HepG2 (cell line): Measurements from ENCODE around the gene NDUFB10. TPM values are rescaled to one million over a fixed set of nuclear protein-coding genes. Genes with fewer than 3 reads are reported as not detected.

Experiments used
- ATAC-seq: fragments of 200-7000 bp; cut with Tn5 transposase; 3 replicates; pipeline ENCODE4 v1.9.1; 2020; ENCODE audit warnings: mild to moderate bottlenecking, moderate library complexity
- BruUV-seq: library from RNA; stranded (reverse); fragments of 400-500 nt; replicated peaks from 2 replicates; lab custom pipeline; 2021; lab: Mats Ljungman, UMichigan
- CTCF ChIA-PET: fragments of 300-600 bp; formaldehyde crosslinking; extraction: SDS; loops from one replicate; lab custom pipeline; 2021; ENCODE audit warnings: low total read pairs, inconsistent platforms, low intra/inter-chr PET ratio; lab: Yijun Ruan, JAX
- POLR2A ChIA-PET: fragments of 350-600 bp; sonication (Branson Sonifier 250); formaldehyde crosslinking; loops from one replicate; lab custom pipeline; 2020; ENCODE audit warnings: antibody characterized with exemption, inconsistent platforms; lab: Yijun Ruan, JAX
- DNase-seq: peaks from one replicate; pipeline ENCODE4 v3.0.0-alpha.2; 2015; ENCODE audit warnings: low spot score
- FAIRE-seq: peaks from 3 replicates; lab custom pipeline; 2011; peaks lifted over from hg19 to GRCh38; lab: Jason Lieb, UNC
- H2AFZ ChIP-seq: one replicate; pipeline ENCODE4 v1.6.1; 2011; ENCODE audit warnings: low read length, inconsistent platforms
- H3K27ac ChIP-seq: fragments of 300-600 bp; 3 replicates; pipeline ENCODE4 v1.8.0; 2011; ENCODE audit warnings: mixed run types, mild to moderate bottlenecking, mixed read lengths, low read length, inconsistent platforms; ENCODE audit not compliant: insufficient read depth; ENCODE audit errors: extremely low read length
- H3K27me3 ChIP-seq, 2 experiments: fragments of 200-600 bp in 1 of 2; 2 replicates in 1 of 2; 3 replicates in 1 of 2; pipeline versions ENCODE4 v1.6.0 to v1.8.0; 2011; ENCODE audit warnings: low read length in 2 of 2, mild to moderate bottlenecking in 2 of 2, moderate library complexity in 2 of 2, inconsistent platforms in 1 of 2; ENCODE audit not compliant: insufficient read depth in 2 of 2, control insufficient read depth in 1 of 2
- H3K36me3 ChIP-seq, 2 experiments: fragments of 200-600 bp in 1 of 2; replicated peaks in 1 of 2; 2 replicates in 1 of 2; 3 replicates in 1 of 2; pipeline versions ENCODE4 v1.5.1 to v1.8.0; 2011; ENCODE audit warnings: low read length in 2 of 2, inconsistent platforms in 1 of 2; ENCODE audit not compliant: insufficient read depth in 2 of 2, control insufficient read depth in 1 of 2
- H3K4me1 ChIP-seq: 2 replicates; pipeline ENCODE4 v1.5.1; 2012; ENCODE audit warnings: low read length, inconsistent platforms; ENCODE audit not compliant: insufficient read depth
- H3K4me2 ChIP-seq: 2 replicates; pipeline ENCODE4 v1.6.0; 2011; ENCODE audit warnings: low read depth, low read length, inconsistent platforms
- H3K4me3 ChIP-seq, 3 experiments: fragments of 200-600 bp in 1 of 3; sonication (generic), shearing (Covaris generic) in 1 of 3; replicated peaks in 1 of 3; 2 replicates each; pipeline ENCODE4 v1.5.1; 2011 to 2016; ENCODE audit warnings: low read length in 3 of 3, inconsistent platforms in 2 of 3, low read depth in 2 of 3, mild to moderate bottlenecking in 2 of 3, control low read depth in 1 of 3, mixed read lengths in 1 of 3; ENCODE audit not compliant: insufficient read depth in 1 of 3
- H3K79me2 ChIP-seq: one replicate; pipeline ENCODE4 v1.6.1; 2011; ENCODE audit warnings: low read length, inconsistent platforms; ENCODE audit not compliant: insufficient read depth
- H3K9ac ChIP-seq: 2 replicates; pipeline ENCODE4 v1.6.0; 2011; ENCODE audit warnings: mild to moderate bottlenecking, low read depth, low read length, inconsistent platforms; ENCODE audit not compliant: insufficient read depth
- H3K9me3 ChIP-seq: 2 replicates; pipeline ENCODE4 v1.5.1; 2012; ENCODE audit warnings: mild to moderate bottlenecking, low read length
- H4K20me1 ChIP-seq: 2 replicates; pipeline ENCODE4 v1.6.0; 2011; ENCODE audit warnings: inconsistent platforms, mild to moderate bottlenecking, low read length, moderate library complexity; ENCODE audit not compliant: insufficient read depth
- AKAP8 ChIP-seq: sonication (generic); formaldehyde crosslinking; IDR thresholded peaks from 2 replicates; pipeline ENCODE4 v1.5.1; 2020; ENCODE audit warnings: mild to moderate bottlenecking, missing genetic modification reagents
- DZIP1 ChIP-seq: sonication (generic); formaldehyde crosslinking; IDR thresholded peaks from 2 replicates; pipeline ENCODE4 v1.5.0; 2020; ENCODE audit warnings: mild to moderate bottlenecking, missing genetic modification reagents
- E2F1 ChIP-seq: sonication (generic); formaldehyde crosslinking; IDR thresholded peaks from 2 replicates; pipeline ENCODE4 v1.5.0; 2020; ENCODE audit warnings: missing genetic modification reagents
- EED ChIP-seq: sonication (generic); formaldehyde crosslinking; IDR thresholded peaks from 2 replicates; pipeline ENCODE4 v1.5.0; 2020; ENCODE audit warnings: mild to moderate bottlenecking, missing genetic modification reagents
- HNRNPL ChIP-seq: fragments of 200-400 bp; formaldehyde crosslinking; IDR thresholded peaks from 2 replicates; pipeline ENCODE4 v1.6.1; 2017; ENCODE audit warnings: mild to moderate bottlenecking, low read depth, low read length
- KAT2B ChIP-seq: fragments of 150-350 bp; IDR thresholded peaks from 2 replicates; pipeline ENCODE4 v1.6.1; 2014; ENCODE audit warnings: low read depth, low read length, borderline replicate concordance
- KDM2A ChIP-seq: sonication (generic); formaldehyde crosslinking; IDR thresholded peaks from 2 replicates; pipeline ENCODE4 v1.4.0; 2020; ENCODE audit warnings: low read depth, missing genetic modification reagents, borderline replicate concordance
- MED8 ChIP-seq: sonication (generic); formaldehyde crosslinking; IDR thresholded peaks from 2 replicates; pipeline ENCODE4 v1.8.1; 2023; ENCODE audit warnings: mild to moderate bottlenecking, missing genetic modification reagents; ENCODE audit not compliant: insufficient replicate concordance
- NCOA1 ChIP-seq: sonication (generic); formaldehyde crosslinking; IDR thresholded peaks from 2 replicates; pipeline ENCODE4 v1.9.0; 2021; ENCODE audit warnings: missing genetic modification reagents
- NFATC3 ChIP-seq: sonication (generic); formaldehyde crosslinking; IDR thresholded peaks from 2 replicates; pipeline ENCODE4 v1.5.1; 2020; ENCODE audit warnings: mild to moderate bottlenecking, missing genetic modification reagents
- PHF20 ChIP-seq: sonication (generic); formaldehyde crosslinking; IDR thresholded peaks from 2 replicates; pipeline ENCODE4 v1.5.0; 2020; ENCODE audit warnings: mild to moderate bottlenecking, missing genetic modification reagents
- POLR2G ChIP-seq: fragments of 200-400 bp; formaldehyde crosslinking; IDR thresholded peaks from 2 replicates; pipeline ENCODE4 v1.6.1; 2018; ENCODE audit warnings: mild to moderate bottlenecking, low read depth, low read length, moderate library complexity
- ZNF329 ChIP-seq: sonication (generic); formaldehyde crosslinking; IDR thresholded peaks from 2 replicates; pipeline ENCODE4 v1.9.0; 2021; ENCODE audit warnings: low read depth, mild to moderate bottlenecking, missing genetic modification reagents
- ZNF512B ChIP-seq: sonication (generic); formaldehyde crosslinking; IDR thresholded peaks from 2 replicates; pipeline ENCODE4 v1.5.1; 2020; ENCODE audit warnings: missing genetic modification reagents, mild to moderate bottlenecking, borderline replicate concordance
- ZNF567 ChIP-seq: sonication (generic); formaldehyde crosslinking; IDR thresholded peaks from 2 replicates; pipeline ENCODE4 v1.8.1; 2023; ENCODE audit warnings: mild to moderate bottlenecking, missing genetic modification reagents, borderline replicate concordance
- ZNF572 ChIP-seq: sonication (generic); formaldehyde crosslinking; IDR thresholded peaks from 2 replicates; pipeline ENCODE4 v1.5.1; 2020; ENCODE audit warnings: mild to moderate bottlenecking, missing genetic modification reagents
- ZNF713 ChIP-seq: sonication (generic); formaldehyde crosslinking; IDR thresholded peaks from 2 replicates; pipeline ENCODE4 v1.4.0; 2020; ENCODE audit warnings: mild to moderate bottlenecking, missing genetic modification reagents
- ZNF749 ChIP-seq: sonication (generic); formaldehyde crosslinking; IDR thresholded peaks from 2 replicates; pipeline ENCODE4 v1.8.0; 2022; ENCODE audit warnings: mild to moderate bottlenecking, missing genetic modification reagents, moderate library complexity, borderline replicate concordance
- ZNF75D ChIP-seq: sonication (generic); formaldehyde crosslinking; IDR thresholded peaks from 2 replicates; pipeline ENCODE4 v1.8.1; 2023; ENCODE audit warnings: missing genetic modification reagents, mild to moderate bottlenecking, borderline replicate concordance
- WGBS: methylation state at CpG from one replicate; pipeline ENCODE4 v1.1.6; 2017; ENCODE audit warnings: low lambda C conversion rate; 5-methylcytosine and 5-hydroxymethylcytosine counted together
- in situ Hi-C: cut with HindIII; loops from 2 replicates; pipeline ENCODE4 v1.10.0; 2017; ENCODE audit warnings: low pct_unique_long_range_greater_than_20kb; ENCODE audit not compliant: extremely low pct_ligation_motif_present
- intact Hi-C: fragments of 100-400 bp; cut with micrococcal nuclease; formaldehyde crosslinking; loops from one replicate; pipeline ENCODE4 v1.10.0; 2022; ENCODE audit not compliant: unreplicated experiment
- polyA plus RNA-seq, 8 experiments: library from polyadenylated mRNA; depleted of rRNA in 3 of 8; stranded (reverse) in 7 of 8; unstranded in 1 of 8; fragments of >200 nt; fragmentation: Illumina TruSeq in 4 of 8; extraction: Trizol in 4 of 8; gene quantifications; 2 replicates each; pipeline versions ENCODE4 v1.2.1 to v1.2.3, GENCODE V29; 2011 to 2016; ENCODE audit warnings: low read depth in 4 of 8, missing spikeins in 1 of 8, mixed read lengths in 1 of 8; ENCODE audit not compliant: insufficient read depth in 1 of 8
- total RNA-seq, 5 experiments: library from RNA; depleted of rRNA; stranded (reverse); fragments of >200 nt; fragmentation: Illumina TruSeq; extraction: Trizol; gene quantifications; 2 replicates each; pipeline ENCODE4 v1.2.3, GENCODE V29; 2016; ENCODE audit warnings: low read depth in 1 of 5

The NDUFB10 gene
- total and polyA plus RNA-seq, 2 of the 13 experiments (the other 11 are each of a cell fraction or from before 2014, with no cell fraction given): 68.6 to 157 TPM

- in situ Hi-C loops: no loop called here
- POLR2A ChIA-PET: interaction anchor here (1.0 to 6.8 kb wide), 4 partner anchors 12 to 42 kb away, joined by 3 to 62 read pairs (median 4); partner anchors contain the start of gene RPS2
- Histone ChIP-seq H3K4me3 (no peak overlapping the region), H3K36me3 (peaks cover 15 to 22% of the 10 kb centered on the region in 2 experiments; a peak in 4 of 5 replicates), H3K9me3 (no peaks in the 10 kb centered on the region), H3K4me2 (no peak overlapping the region), H3K4me1 (peaks cover 43% of the 10 kb centered on the region), H4K20me1 (no peaks in the 10 kb centered on the region), H3K9ac (0 out of 2 replicates have a peak overlapping the region, but pooled peaks have one; percentile 4), H2AFZ (no peak overlapping the region), H3K27me3 (no peaks in the 10 kb centered on the region), H3K79me2 (peaks cover 13% of the 10 kb centered on the region), H3K27ac (no peak overlapping the region)
- CTCF ChIA-PET: no interaction called here
- BruUV-seq: no TSS peak
- DNase-seq: peak; percentile 41
- no CpG with 5 or more reads among the region's 5 CpGs for WGBS
- intact Hi-C loops: no loop called here
- no peak for FAIRE-seq
- ATAC-seq: peak; percentile 3; the same call in 1 of the 3 replicates
- TF ChIP-seq ZNF512B: no peak
- peak; percentile 21; the same call in 1 of the 2 replicates for TF ChIP-seq KDM2A (CRISPR knock-in tag)
- no peak for TF ChIP-seq PHF20
- TF ChIP-seq NFATC3: no peak
- no peak for TF ChIP-seq E2F1 (CRISPR knock-in tag)
- TF ChIP-seq KAT2B: no peak
- no peak for TF ChIP-seq ZNF329 (CRISPR knock-in tag)
- TF ChIP-seq ZNF713 (CRISPR knock-in tag): no peak
- TF ChIP-seq HNRNPL: 0 out of 2 replicates have a peak, but pooled peaks have one; percentile 64
- TF ChIP-seq ZNF749 (CRISPR knock-in tag): no peak
- no peak for TF ChIP-seq NCOA1 (CRISPR knock-in tag)
- no peak for TF ChIP-seq EED (CRISPR knock-in tag)
- 0 out of 2 replicates have a peak, but pooled peaks have one; percentile 42 for TF ChIP-seq DZIP1
- TF ChIP-seq POLR2G: peak; percentile 49; the same call in 1 of the 2 replicates
- TF ChIP-seq AKAP8 (CRISPR knock-in tag): peak; percentile 34; the same call in 1 of the 2 replicates
- TF ChIP-seq ZNF567 (CRISPR knock-in tag): no peak
- TF ChIP-seq ZNF572 (CRISPR knock-in tag): no peak
- no peak for TF ChIP-seq ZNF75D (CRISPR knock-in tag)
- no peak for TF ChIP-seq MED8 (CRISPR knock-in tag)
Measured at GRCh38 chr16:1982013-1982433, 22.7 kb downstream of the NDUFB10 start.
